HG02852 (cell line): ENCODE results near the gene CALU.

Source experiments
- ATAC-seq: cut with Tn5 transposase; IDR thresholded peaks from one replicate; pipeline ENCODE4 v1.9.1; 2021; ENCODE audit warnings: mild to moderate bottlenecking, moderate library complexity; ENCODE audit not compliant: unreplicated experiment

CALU gene

DNA sequence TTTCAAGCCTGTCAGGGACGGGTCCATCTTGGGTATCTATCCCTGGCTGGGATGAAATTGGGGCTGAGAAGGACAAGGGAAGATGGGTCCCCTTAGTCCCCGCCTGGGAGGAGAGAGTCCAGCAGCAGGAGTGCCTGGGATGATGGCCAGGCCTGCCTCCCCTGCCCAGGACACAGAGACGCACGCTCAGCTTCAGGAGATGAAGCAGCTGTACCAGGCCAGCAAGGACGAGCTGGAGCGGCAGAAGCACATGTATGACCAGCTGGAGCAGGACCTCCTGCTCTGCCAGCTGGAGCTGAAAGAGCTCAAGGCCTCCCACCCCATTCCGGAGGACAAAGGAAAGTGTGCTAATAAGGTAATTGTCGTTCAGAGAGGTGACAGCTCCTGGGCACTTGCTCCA lies 68.0 kb downstream of the CALU start:
- ATAC-seq: no peak

DNA sequence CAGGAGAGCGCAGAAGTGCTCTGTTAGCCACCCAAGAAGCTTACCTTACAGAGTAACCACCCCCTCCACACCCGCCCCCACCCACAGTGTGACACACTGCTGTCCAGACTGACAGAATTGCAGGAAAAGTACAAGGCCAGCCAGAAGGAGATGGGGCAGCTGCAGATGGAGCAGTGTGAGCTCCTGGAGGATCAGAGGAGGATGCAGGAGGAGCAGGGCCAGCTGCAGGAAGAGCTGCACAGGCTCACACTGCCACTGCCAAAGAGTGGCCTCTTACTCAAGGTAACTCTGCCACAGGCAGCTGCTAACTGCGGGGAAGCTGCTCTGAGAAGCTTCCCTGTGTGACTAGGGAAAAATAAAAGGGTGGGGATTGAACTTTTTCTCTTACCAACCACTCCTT lies 70.2 kb downstream of the CALU start:
- ATAC-seq: no peak

DNA sequence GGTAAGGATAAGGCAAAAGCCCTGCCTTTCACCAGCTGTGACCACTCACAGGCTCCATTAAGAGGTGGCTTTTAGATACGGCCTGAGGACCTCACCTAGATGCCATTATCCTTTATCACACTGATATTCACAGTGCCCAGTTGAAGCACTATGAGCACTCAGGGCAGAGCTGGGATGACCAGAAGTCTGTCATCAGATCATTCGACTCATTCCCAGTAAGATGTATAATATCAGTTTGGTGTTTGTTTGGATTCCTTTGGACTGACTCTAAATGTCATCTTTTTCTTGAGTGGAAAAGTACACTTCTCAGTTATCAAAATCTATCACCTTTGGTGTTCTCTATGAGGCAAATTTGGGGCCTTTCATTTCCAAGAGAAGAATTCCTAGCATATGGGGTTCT lies 71.3 kb downstream of the CALU start:
- no peak for ATAC-seq

DNA sequence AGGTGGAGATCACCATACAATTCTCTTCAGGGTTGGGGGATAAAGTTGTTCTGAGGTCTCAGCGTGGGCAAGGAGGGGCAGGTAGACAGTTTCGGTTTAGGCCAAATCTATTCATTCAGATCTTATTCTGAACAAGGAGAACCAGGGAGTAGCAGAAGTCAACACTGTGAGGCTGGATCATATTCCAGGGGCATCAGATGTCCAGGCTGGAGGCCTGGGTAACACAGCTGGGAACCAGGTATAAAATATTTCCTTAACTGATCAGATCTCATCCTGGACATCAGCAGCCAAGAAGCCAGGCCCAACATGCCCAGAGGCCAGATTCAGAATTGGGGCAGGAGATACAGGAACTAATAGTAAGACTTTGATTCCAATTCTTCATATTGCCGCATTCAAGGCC lies 71.8 kb downstream of the CALU start:
- no peak for ATAC-seq

DNA sequence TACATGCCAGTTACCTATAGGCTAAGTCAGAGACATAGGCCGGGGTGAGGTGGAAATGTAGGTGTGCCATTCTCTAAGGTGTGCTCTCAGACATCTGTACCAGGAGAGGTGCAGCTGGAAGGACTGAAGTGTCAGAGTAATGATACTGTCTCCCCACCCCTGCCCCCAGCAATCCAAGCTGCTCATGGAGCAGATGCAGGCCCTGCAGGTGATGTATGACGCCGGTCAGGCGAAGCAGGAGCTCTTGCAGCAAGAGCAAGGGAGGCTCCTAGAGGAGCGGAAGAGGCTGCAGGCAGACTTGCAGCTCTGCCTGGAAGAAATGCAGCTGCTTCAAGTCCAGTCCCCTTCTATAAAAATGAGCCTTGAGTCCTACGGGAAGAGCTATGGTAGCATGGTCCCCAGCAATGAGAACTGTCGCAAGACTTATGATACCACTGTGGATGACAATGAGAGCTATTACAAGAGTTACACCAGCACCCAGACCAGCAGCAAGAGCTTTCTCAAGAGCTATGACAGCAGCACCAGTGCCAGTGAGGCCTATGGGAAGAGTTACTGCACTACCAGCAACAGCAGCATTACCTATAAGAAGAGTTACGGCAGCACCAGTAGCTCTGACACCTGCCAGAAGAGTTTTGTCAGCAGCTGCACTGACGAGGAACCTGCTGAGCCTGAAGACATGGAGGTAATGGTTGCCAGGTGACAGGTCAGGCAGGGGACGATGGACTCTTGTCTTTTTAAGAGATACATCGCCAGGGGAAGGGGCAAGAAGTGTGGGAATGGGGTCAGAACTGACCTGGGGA lies 72.7 kb downstream of the CALU start:
- ATAC-seq: no peak

DNA sequence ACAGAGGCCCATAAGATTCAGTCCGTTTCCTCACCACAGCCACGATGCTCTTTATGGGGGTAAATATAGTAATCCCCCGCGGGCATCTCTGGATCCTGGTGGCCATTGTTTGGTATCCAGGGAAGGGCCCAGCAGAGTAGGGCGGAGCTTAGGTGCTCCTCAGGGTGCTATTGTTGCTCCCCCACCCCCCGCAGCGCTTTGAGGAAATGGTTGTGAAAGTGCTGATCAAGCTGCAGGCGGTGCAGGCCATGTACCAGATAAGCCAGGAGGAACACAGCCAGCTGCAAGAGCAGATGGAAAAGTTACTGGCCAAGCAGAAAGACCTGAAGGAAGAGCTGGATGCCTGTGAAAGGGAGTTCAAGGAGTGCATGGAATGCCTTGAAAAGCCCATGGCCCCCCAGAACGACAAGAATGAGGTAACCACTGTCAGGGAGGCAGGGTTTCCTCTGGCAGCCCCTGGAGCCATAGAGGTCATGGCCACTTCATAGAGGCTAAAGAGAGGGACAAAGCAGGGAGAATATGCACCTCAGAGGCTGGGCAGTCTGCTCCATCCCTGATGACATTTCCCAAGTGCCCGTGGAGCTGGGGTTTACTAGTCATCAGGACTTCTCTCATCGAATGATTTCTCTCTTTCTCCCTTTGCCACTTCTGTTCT lies 73.5 kb downstream of the CALU start:
- no peak for ATAC-seq

DNA sequence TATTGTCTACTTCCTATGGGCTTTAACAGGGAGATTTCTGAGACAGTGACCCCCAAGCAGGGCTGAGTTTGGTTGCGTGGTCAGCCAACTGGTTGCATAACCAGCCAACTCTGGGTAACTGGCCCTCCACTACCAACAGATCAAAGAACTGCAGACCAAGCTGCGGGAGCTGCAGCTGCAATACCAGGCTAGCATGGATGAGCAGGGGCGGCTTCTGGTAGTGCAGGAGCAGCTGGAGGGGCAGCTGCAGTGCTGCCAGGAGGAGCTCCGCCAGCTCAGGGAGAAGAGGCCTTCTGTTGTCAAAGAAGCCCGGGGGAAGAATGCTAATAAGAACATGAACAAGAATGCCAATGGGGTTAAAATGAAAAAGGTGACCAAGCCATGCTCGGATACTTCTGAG lies 75.3 kb downstream of the CALU start:
- ATAC-seq: no peak

DNA sequence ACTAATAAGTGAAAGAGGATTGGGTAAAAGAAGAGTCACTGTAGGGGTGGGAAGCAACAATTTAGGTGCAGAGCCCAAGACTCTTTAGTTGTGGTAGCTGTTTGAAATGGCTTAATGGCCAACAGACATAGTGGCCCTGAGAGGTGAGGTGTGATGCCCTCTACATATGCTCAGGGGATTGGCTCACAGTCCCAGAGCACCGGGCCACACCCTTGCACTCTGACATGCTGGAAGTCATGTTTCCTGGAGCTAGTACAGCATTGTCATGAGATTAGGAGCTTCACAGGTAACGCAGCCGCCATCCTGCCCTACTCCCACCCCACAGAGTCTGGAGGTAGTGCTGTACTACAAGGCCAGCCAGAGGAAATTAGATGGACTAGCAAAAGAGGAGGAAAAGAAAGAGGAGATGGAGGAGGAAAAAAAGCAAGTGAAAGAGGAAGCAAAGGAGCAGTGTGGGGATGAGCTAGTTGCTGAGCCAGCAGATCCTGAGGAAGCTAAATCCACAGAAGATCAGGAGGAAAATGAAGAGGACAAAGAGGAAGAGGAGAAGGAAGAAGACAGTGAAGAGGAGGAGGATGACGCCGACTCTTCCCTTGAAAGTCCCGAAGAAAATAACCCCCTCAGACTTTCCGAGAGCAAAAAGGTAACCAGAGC lies 76.3 kb downstream of the CALU start:
- no peak for ATAC-seq

DNA sequence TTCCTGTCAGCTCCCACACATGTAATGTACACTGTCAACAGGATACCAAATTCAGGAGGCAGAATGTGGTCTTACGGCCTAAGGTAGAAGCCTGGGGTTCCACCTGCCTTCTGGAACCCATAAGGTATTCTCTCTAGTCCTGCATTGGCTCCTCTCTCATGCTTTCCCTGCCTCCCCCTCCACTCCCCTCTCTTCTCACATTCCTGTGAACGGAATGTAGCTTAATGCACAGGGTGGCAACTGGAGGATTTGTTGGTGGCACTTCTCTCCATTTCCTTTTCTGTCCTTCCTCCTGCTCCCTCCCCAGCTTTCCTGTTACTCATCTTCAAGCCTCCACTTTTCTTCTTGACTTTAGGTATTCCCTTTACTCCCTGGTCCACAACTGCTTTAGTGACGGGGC lies 79.5 kb downstream of the CALU start:
- no peak for ATAC-seq
